ENCODE data around the gene CELF4.

Gene CELF4

GRCh38 chr18:37493352-37493935, 72.2 kb downstream of the CELF4 start:
- Histone ChIP-seq H3K27ac (ENCODE audit: low read depth, low read length) (no peak overlapping the region), H3K4me3 (ENCODE audit: low read length) (no peak overlapping the region), H3K27me3 (ENCODE audit: control insufficient read depth, low read length) (no peaks in the 10 kb centered on the region; the same call in 1 of the 2 replicates), H3K4me2 (ENCODE audit: low read length) (no peak overlapping the region), H3K36me3 (ENCODE audit: control insufficient read depth, low read length) (no peaks in the 10 kb centered on the region), H3F3A (ENCODE audit: control insufficient read depth, insufficient read depth) (no peaks in the 10 kb centered on the region), H3K4me1 (ENCODE audit: control insufficient read depth, low read length) (no peaks in the 10 kb centered on the region), H3K9me3 (ENCODE audit: control insufficient read depth, insufficient read depth, low read length) (no peaks in the 10 kb centered on the region), H3K79me2 (ENCODE audit: control insufficient read depth, low read length) (no peaks in the 10 kb centered on the region), H3K9me2 (replicated peaks; ENCODE audit: control insufficient read depth, low read length) (no peaks in the 10 kb centered on the region), H4K20me1 (ENCODE audit: control insufficient read depth, insufficient read depth, low read depth, low read length) (no peaks in the 10 kb centered on the region)
- TF ChIP-seq, protein P1, sequence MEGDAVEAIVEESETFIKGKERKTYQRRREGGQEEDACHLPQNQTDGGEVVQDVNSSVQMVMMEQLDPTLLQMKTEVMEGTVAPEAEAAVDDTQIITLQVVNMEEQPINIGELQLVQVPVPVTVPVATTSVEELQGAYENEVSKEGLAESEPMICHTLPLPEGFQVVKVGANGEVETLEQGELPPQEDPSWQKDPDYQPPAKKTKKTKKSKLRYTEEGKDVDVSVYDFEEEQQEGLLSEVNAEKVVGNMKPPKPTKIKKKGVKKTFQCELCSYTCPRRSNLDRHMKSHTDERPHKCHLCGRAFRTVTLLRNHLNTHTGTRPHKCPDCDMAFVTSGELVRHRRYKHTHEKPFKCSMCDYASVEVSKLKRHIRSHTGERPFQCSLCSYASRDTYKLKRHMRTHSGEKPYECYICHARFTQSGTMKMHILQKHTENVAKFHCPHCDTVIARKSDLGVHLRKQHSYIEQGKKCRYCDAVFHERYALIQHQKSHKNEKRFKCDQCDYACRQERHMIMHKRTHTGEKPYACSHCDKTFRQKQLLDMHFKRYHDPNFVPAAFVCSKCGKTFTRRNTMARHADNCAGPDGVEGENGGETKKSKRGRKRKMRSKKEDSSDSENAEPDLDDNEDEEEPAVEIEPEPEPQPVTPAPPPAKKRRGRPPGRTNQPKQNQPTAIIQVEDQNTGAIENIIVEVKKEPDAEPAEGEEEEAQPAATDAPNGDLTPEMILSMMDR (IDR thresholded peaks at IDR 0.05; ENCODE audit: low read depth, low read length, poor library complexity, severe bottlenecking) = no peak
- TF ChIP-seq EZH2phosphoT487 (IDR thresholded peaks at IDR 0.05; ENCODE audit: borderline replicate concordance, low read length) = no peak

DNA sequence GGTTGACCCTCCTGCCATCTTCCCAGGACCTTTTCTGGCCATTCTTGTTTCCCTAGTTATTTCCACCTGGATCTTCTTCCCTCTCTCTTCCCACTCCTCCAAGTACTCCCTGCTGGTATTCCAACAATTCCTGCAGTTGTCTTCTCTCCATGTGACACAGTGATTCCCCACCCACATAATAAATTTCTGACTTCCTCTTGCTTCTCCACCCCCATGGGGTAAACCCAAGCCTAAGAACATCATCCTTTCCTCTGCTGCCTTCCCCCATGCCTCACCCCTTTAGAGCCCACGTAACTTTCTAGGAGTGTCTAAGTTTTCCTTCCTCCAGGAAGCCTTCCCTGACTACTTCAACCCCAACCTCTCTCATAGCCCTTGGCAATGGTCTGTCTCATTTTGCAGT, 72.6 kb downstream of the CELF4 start:
- Histone ChIP-seq H3K9me3 (ENCODE audit: control insufficient read depth, insufficient read depth, low read length) (no peaks in the 10 kb centered on the region), H3K4me1 (ENCODE audit: control insufficient read depth, low read length) (no peaks in the 10 kb centered on the region), H3K36me3 (ENCODE audit: control insufficient read depth, low read length) (no peaks in the 10 kb centered on the region), H3K4me3 (ENCODE audit: low read length) (no peak overlapping the region), H3K27me3 (ENCODE audit: control insufficient read depth, low read length) (peaks cover 5% of the 10 kb centered on the region; the same call in 1 of the 2 replicates), H3F3A (ENCODE audit: control insufficient read depth, insufficient read depth) (no peaks in the 10 kb centered on the region), H3K79me2 (ENCODE audit: control insufficient read depth, low read length) (no peaks in the 10 kb centered on the region), H3K27ac (ENCODE audit: low read depth, low read length) (no peak overlapping the region), H3K9me2 (replicated peaks; ENCODE audit: control insufficient read depth, low read length) (no peaks in the 10 kb centered on the region), H4K20me1 (ENCODE audit: control insufficient read depth, insufficient read depth, low read depth, low read length) (no peaks in the 10 kb centered on the region), H3K4me2 (ENCODE audit: low read length) (no peak overlapping the region)
- TF ChIP-seq, protein P1 (IDR thresholded peaks at IDR 0.05; ENCODE audit: low read depth, low read length, poor library complexity, severe bottlenecking) = no peak
- no peak for TF ChIP-seq EZH2phosphoT487 (IDR thresholded peaks at IDR 0.05; ENCODE audit: borderline replicate concordance, low read length)

DNA sequence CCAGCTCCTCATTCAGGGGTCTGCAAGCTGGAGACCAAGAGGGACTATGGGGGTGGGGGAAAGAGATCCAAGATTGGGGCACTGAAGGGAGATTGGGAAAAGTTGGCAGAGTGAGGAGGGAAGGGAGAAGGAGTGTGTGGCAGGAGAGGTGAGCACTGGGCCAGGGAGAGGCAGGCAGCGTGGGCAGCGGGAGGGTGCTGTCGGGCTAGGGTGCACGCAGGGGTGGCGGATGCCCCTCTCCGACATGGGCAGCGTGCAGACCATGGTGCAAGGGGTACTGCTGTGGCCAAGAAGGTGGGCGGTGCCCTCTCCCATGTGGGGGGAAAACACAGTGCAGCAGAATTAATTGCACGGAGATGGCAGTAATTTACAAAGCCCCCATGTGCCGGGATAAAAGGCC, 74.1 kb downstream of the CELF4 start:
- no peaks in the 10 kb centered on the region for H4K20me1 ChIP-seq (ENCODE audit: control insufficient read depth, insufficient read depth, low read depth, low read length)
- H3K4me1 ChIP-seq (ENCODE audit: control insufficient read depth, low read length) = no peaks in the 10 kb centered on the region
- no peak overlapping the region for H3K4me2 ChIP-seq (ENCODE audit: low read length)
- H3K27me3 ChIP-seq (ENCODE audit: control insufficient read depth, low read length) = peaks cover 5% of the 10 kb centered on the region; the same call in 1 of the 2 replicates
- no peaks in the 10 kb centered on the region for H3K79me2 ChIP-seq (ENCODE audit: control insufficient read depth, low read length)
- no peaks in the 10 kb centered on the region for H3F3A ChIP-seq (ENCODE audit: control insufficient read depth, insufficient read depth)
- no peak overlapping the region for H3K4me3 ChIP-seq (ENCODE audit: low read length)
- H3K9me3 ChIP-seq (ENCODE audit: control insufficient read depth, insufficient read depth, low read length) = no peaks in the 10 kb centered on the region
- no peak overlapping the region for H3K27ac ChIP-seq (ENCODE audit: low read depth, low read length)
- TF ChIP-seq, protein P1 (IDR thresholded peaks at IDR 0.05; ENCODE audit: low read depth, low read length, poor library complexity, severe bottlenecking) = no peak
- no peak for TF ChIP-seq EZH2phosphoT487 (IDR thresholded peaks at IDR 0.05; ENCODE audit: borderline replicate concordance, low read length)
- H3K9me2 ChIP-seq (replicated peaks; ENCODE audit: control insufficient read depth, low read length) = no peaks in the 10 kb centered on the region
- H3K36me3 ChIP-seq (ENCODE audit: control insufficient read depth, low read length) = no peaks in the 10 kb centered on the region
